Muscle of leg (tissue), 11 donors: ENCODE measurements around the gene KLHL30. TPM values are rescaled to one million over a fixed set of nuclear protein-coding genes. Genes with fewer than 3 reads are reported as not detected.

Source experiments
- DNase-seq: peaks from one replicate; pipeline ENCODE4 v3.0.0; 2013
- H3K27ac ChIP-seq: one replicate; pipeline ENCODE4 v1.5.1; 2013; ENCODE audit warnings: mild to moderate bottlenecking, low read length, control low read depth
- H3K27me3 ChIP-seq: one replicate; pipeline ENCODE4 v1.6.1; 2013; ENCODE audit warnings: low read length; ENCODE audit not compliant: control insufficient read depth, insufficient read depth
- H3K36me3 ChIP-seq: one replicate; pipeline ENCODE4 v1.6.1; 2013; ENCODE audit warnings: low read length; ENCODE audit not compliant: control insufficient read depth, insufficient read depth
- H3K4me1 ChIP-seq: one replicate; pipeline ENCODE4 v1.6.1; 2013; ENCODE audit warnings: low read length; ENCODE audit not compliant: control insufficient read depth, insufficient read depth
- H3K4me3 ChIP-seq: one replicate; pipeline ENCODE4 v1.5.1; 2013; ENCODE audit warnings: low read length, control low read depth
- H3K9me3 ChIP-seq: replicated peaks from 2 replicates; pipeline ENCODE4 v1.6.1; 2013; ENCODE audit warnings: low read depth, low read length; ENCODE audit not compliant: control insufficient read depth
- WGBS: methylation state at CpG from one replicate; pipeline ENCODE4 v1.1.5; 2013; ENCODE audit warnings: missing lambda C conversion rate; ENCODE audit not compliant: insufficient coverage; 5-methylcytosine and 5-hydroxymethylcytosine counted together
- polyA plus RNA-seq, 8 donors: library from polyadenylated mRNA; unstranded; fragments of 120-200 nt; gene quantifications; one replicate each; pipeline versions ENCODE4 v1.2.1 to v1.2.3, GENCODE V29; 2013; ENCODE audit warnings: inconsistent platforms in 1 of 8, low replicate concordance in 1 of 8; ENCODE audit not compliant: insufficient read length in 8 of 8, insufficient read depth in 1 of 8
- total RNA-seq: library from RNA; stranded (reverse); fragments of 120-200 nt; gene quantifications from one replicate; pipeline ENCODE4 v1.2.4, GENCODE V29; 2013

The KLHL30 gene
- total and polyA plus RNA-seq, 9 donors, result 9.9 to 18.4 (median 13.9) TPM

- WGBS, result 80% methylated on average over 17 of the region's 23 CpGs
- H3K27ac ChIP-seq, result peak overlapping the region; percentile 35
These were observed 5.7 kb upstream of the KLHL30 start for GRCh38 chr2:238132463-238133450.

GRCh38 chr2:238133499-238134392 lies 4.7 kb upstream of the KLHL30 start:
- Histone ChIP-seq H3K27me3 (no peaks in the 10 kb centered on the region), H3K27ac (no peak overlapping the region), H3K9me3 (no peaks in the 10 kb centered on the region), H3K36me3 (no peaks in the 10 kb centered on the region), H3K4me3 (no peak overlapping the region), H3K4me1 (peaks cover 56% of the 10 kb centered on the region)
- no peak for DNase-seq
- WGBS, result 47% methylated on average over 12 of the region's 14 CpGs

More at GRCh38 chr2:238132463-238133450, 5.7 kb upstream of the KLHL30 start:
- Histone ChIP-seq H3K36me3 (no peaks in the 10 kb centered on the region), H3K27me3 (peaks cover 3% of the 10 kb centered on the region), H3K9me3 (no peaks in the 10 kb centered on the region), H3K4me1 (peaks cover 51% of the 10 kb centered on the region), H3K4me3 (no peak overlapping the region)
- no peak for DNase-seq

GRCh38 chr2:238134393-238134785 lies 4.1 kb upstream of the KLHL30 start:
- Histone ChIP-seq H3K36me3 (no peaks in the 10 kb centered on the region), H3K9me3 (no peaks in the 10 kb centered on the region), H3K4me3 (no peak overlapping the region), H3K27ac (no peak overlapping the region), H3K27me3 (no peaks in the 10 kb centered on the region), H3K4me1 (peaks cover 62% of the 10 kb centered on the region)
- 75% methylated on average over 10 of the region's 11 CpGs for WGBS
- no peak for DNase-seq

- peaks cover 71% of the 10 kb centered on the region for H3K4me1 ChIP-seq
These were observed 2.8 kb upstream of the KLHL30 start for GRCh38 chr2:238135601-238136150.

GRCh38 chr2:238136820-238137537 lies 1.5 kb upstream of the KLHL30 start:
- Histone ChIP-seq H3K36me3 (peaks cover 12% of the 10 kb centered on the region), H3K4me1 (peaks cover 83% of the 10 kb centered on the region), H3K27ac (no peak overlapping the region), H3K9me3 (no peaks in the 10 kb centered on the region), H3K27me3 (no peaks in the 10 kb centered on the region), H3K4me3 (no peak overlapping the region)
- no peak for DNase-seq
- 38% methylated on average over 14 of the region's 14 CpGs for WGBS

More at GRCh38 chr2:238135601-238136150, 2.8 kb upstream of the KLHL30 start:
- Histone ChIP-seq H3K36me3 (peaks cover under 1% of the 10 kb centered on the region), H3K27ac (no peak overlapping the region), H3K4me3 (no peak overlapping the region), H3K27me3 (no peaks in the 10 kb centered on the region), H3K9me3 (no peaks in the 10 kb centered on the region)
- DNase-seq, result no peak
- WGBS, result 74% methylated on average over 6 of the region's 15 CpGs

- Histone ChIP-seq H3K27me3 (no peaks in the 10 kb centered on the region), H3K9me3 (no peaks in the 10 kb centered on the region), H3K27ac (peak overlapping the region; percentile 89), H3K36me3 (peaks cover 17% of the 10 kb centered on the region), H3K4me3 (no peak overlapping the region), H3K4me1 (peaks cover 84% of the 10 kb centered on the region)
- DNase-seq, result no peak
- WGBS, result 93% methylated on average over 13 of the region's 13 CpGs
These were observed 583 bp upstream of the KLHL30 start for GRCh38 chr2:238137885-238138284.

- WGBS, result 61% methylated on average over 39 of the region's 56 CpGs
- peak; percentile 52 for DNase-seq
These were observed 950 bp downstream of the KLHL30 start for GRCh38 chr2:238139196-238140039.

GRCh38 chr2:238140040-238140439 lies 1.6 kb downstream of the KLHL30 start:
- no peaks in the 10 kb centered on the region for H3K27me3 ChIP-seq
- H3K27ac ChIP-seq, result no peak overlapping the region
- no peaks in the 10 kb centered on the region for H3K9me3 ChIP-seq
- peaks cover 18% of the 10 kb centered on the region for H3K36me3 ChIP-seq
- 84% methylated on average over 5 of the region's 7 CpGs for WGBS
- no peak overlapping the region for H3K4me3 ChIP-seq
- H3K4me1 ChIP-seq, result peaks cover 79% of the 10 kb centered on the region
- no peak for DNase-seq

More at GRCh38 chr2:238139196-238140039, 950 bp downstream of the KLHL30 start:
- peak overlapping the region; percentile 40 for H3K4me3 ChIP-seq
- H3K27ac ChIP-seq, result peak overlapping the region; percentile 89
- H3K9me3 ChIP-seq, result no peaks in the 10 kb centered on the region
- H3K4me1 ChIP-seq, result peaks cover 82% of the 10 kb centered on the region
- H3K27me3 ChIP-seq, result no peaks in the 10 kb centered on the region
- peaks cover 18% of the 10 kb centered on the region for H3K36me3 ChIP-seq
